OCI-LY7 (cell line): ENCODE results near the gene TPSD1. TPM values are rescaled to one million over a fixed set of nuclear protein-coding genes. Genes with fewer than 3 reads are reported as not detected.

ENCODE experiments used
- BruUV-seq: library from RNA; stranded (reverse); fragments of 400-500 nt; replicated peaks from 2 replicates; lab custom pipeline; 2021; lab: Mats Ljungman, UMichigan
- CTCF ChIA-PET: fragments of 300-600 bp; sonication (Branson Sonifier 250); formaldehyde crosslinking; loops from one replicate; lab custom pipeline; 2022; ENCODE audit warnings: antibody characterized with exemption; ENCODE audit not compliant: unreplicated experiment; lab: Charles Lee
- POLR2A ChIA-PET: fragments of 300-600 bp; sonication (Branson Sonifier 250); formaldehyde crosslinking; loops from one replicate; lab custom pipeline; 2022; ENCODE audit warnings: antibody characterized with exemption; lab: Charles Lee
- DNase-seq: peaks from one replicate; pipeline ENCODE4 v3.0.0-alpha.2; 2015; ENCODE audit warnings: low spot score
- H2AFZ ChIP-seq: fragments of 200-600 bp; sonication (generic), shearing (Covaris generic); 2 replicates; pipeline ENCODE4 v1.6.1; 2014; ENCODE audit warnings: mild to moderate bottlenecking, antibody characterized with exemption, low read length, moderate library complexity
- H3K27ac ChIP-seq: fragments of 200-600 bp; sonication (generic); 2 replicates; pipeline ENCODE4 v1.5.1; 2014; ENCODE audit warnings: mixed run types, low read depth, mild to moderate bottlenecking, moderate library complexity, low read length, inconsistent platforms; ENCODE audit not compliant: poor library complexity, severe bottlenecking
- H3K36me3 ChIP-seq: fragments of 200-600 bp; sonication (generic); 2 replicates; pipeline ENCODE4 v1.6.1; 2014; ENCODE audit warnings: mild to moderate bottlenecking, antibody characterized with exemption, low read length, moderate library complexity, mixed read lengths; ENCODE audit not compliant: insufficient read depth
- H3K4me1 ChIP-seq: fragments of 200-600 bp; sonication (generic); 2 replicates; pipeline ENCODE4 v1.5.1; 2014; ENCODE audit warnings: mild to moderate bottlenecking, low read length; ENCODE audit not compliant: insufficient read depth, poor library complexity, severe bottlenecking
- H3K4me2 ChIP-seq: fragments of 200-600 bp; sonication (generic); 2 replicates; pipeline ENCODE4 v1.6.1; 2014; ENCODE audit warnings: mild to moderate bottlenecking, low read length
- H3K4me3 ChIP-seq: fragments of 200-600 bp; sonication (generic); 2 replicates; pipeline ENCODE4 v1.5.1; 2014; ENCODE audit warnings: mild to moderate bottlenecking, low read depth, low read length; ENCODE audit not compliant: poor library complexity, severe bottlenecking
- H3K79me2 ChIP-seq: fragments of 200-600 bp; sonication (generic); 2 replicates; pipeline ENCODE4 v1.6.1; 2016; ENCODE audit warnings: low read depth, mild to moderate bottlenecking, low read length, moderate library complexity, mixed read lengths; ENCODE audit not compliant: insufficient read depth
- H3K9me2 ChIP-seq: fragments of 200-600 bp; sonication (generic); 2 replicates; pipeline ENCODE4 v1.6.1; 2016; ENCODE audit warnings: mild to moderate bottlenecking, low read length, mixed read lengths; ENCODE audit not compliant: insufficient read depth
- H3K9me3 ChIP-seq: fragments of 200-600 bp; sonication (generic); 2 replicates; pipeline ENCODE4 v1.6.1; 2014; ENCODE audit warnings: mild to moderate bottlenecking, mixed run types, low read length, mixed read lengths
- H4K20me1 ChIP-seq: fragments of 200-600 bp; sonication (generic); 2 replicates; pipeline ENCODE4 v1.6.1; 2014; ENCODE audit warnings: mild to moderate bottlenecking, antibody characterized with exemption, low read length, moderate library complexity, mixed read lengths; ENCODE audit not compliant: insufficient read depth
- CTCF ChIP-seq: fragments of 200-600 bp; sonication (generic); conservative IDR thresholded peaks from 2 replicates; pipeline ENCODE4 v1.5.1; 2014; ENCODE audit warnings: mild to moderate bottlenecking, antibody characterized with exemption, low read length, moderate library complexity, mixed read lengths
- EZH2phosphoT487 ChIP-seq: fragments of 200-600 bp; sonication (generic); IDR thresholded peaks from 2 replicates; pipeline ENCODE4 v1.6.1; 2018; ENCODE audit warnings: low read depth, borderline replicate concordance, mild to moderate bottlenecking, mixed run types, antibody characterized with exemption, low read length, moderate library complexity, mixed read lengths
- intact Hi-C: fragments of 100-400 bp; cut with micrococcal nuclease; formaldehyde crosslinking; loops from one replicate; pipeline ENCODE4 v1.10.0; 2022; ENCODE audit not compliant: unreplicated experiment
- total RNA-seq, 2 experiments: library from RNA; depleted of rRNA in 1 of 2; stranded (reverse); fragments of >200 nt in 1 of 2; shearing (Covaris generic) in 1 of 2; gene quantifications; 2 replicates each; pipeline ENCODE4 v1.2.3, GENCODE V29; 2014 to 2022

The TPSD1 gene
- total RNA-seq, 2 experiments from 2014 or later: not detected

DNA sequence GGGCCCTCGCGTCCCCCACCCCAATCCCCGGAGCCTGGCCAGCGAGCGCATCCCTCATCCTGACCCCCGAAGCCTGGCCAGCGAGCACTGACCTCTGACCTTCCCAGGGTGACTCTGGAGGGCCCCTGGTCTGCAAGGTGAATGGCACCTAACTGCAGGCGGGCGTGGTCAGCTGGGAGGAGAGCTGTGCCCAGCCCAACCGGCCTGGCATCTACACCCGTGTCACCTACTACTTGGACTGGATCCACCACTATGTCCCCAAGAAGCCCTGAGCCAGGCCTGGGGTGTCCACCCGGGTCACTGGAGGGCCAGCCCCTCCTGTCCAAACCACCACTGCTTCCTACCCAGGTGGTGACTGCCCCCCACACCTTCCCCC, 2.3 kb downstream of the TPSD1 start:
- H3K27ac ChIP-seq: no peak overlapping the region
- no TSS peak for BruUV-seq
- H3K9me2 ChIP-seq: no peaks in the 10 kb centered on the region
- H3K79me2 ChIP-seq: no peaks in the 10 kb centered on the region
- H3K9me3 ChIP-seq: no peaks in the 10 kb centered on the region
- H4K20me1 ChIP-seq: no peaks in the 10 kb centered on the region
- no peaks in the 10 kb centered on the region for H3K4me1 ChIP-seq
- DNase-seq: no peak
- TF ChIP-seq CTCF (no peak), EZH2phosphoT487 (no peak)
- ChIA-PET POLR2A (no interaction called here), CTCF (no interaction called here)
- H2AFZ ChIP-seq: no peak overlapping the region
- H3K4me3 ChIP-seq: no peak overlapping the region
- no peaks in the 10 kb centered on the region for H3K36me3 ChIP-seq
- intact Hi-C loops: no loop called here
- no peak overlapping the region for H3K4me2 ChIP-seq

- no peak for DNase-seq
- no TSS peak for BruUV-seq
- Histone ChIP-seq H3K9me3 (no peaks in the 10 kb centered on the region), H3K27ac (no peak overlapping the region), H2AFZ (no peak overlapping the region), H3K4me2 (no peak overlapping the region), H3K79me2 (no peaks in the 10 kb centered on the region), H3K4me3 (no peak overlapping the region), H3K36me3 (no peaks in the 10 kb centered on the region), H3K9me2 (no peaks in the 10 kb centered on the region), H4K20me1 (no peaks in the 10 kb centered on the region), H3K4me1 (no peaks in the 10 kb centered on the region)
- CTCF ChIA-PET: no interaction called here
- TF ChIP-seq EZH2phosphoT487 (no peak), CTCF (no peak)
- POLR2A ChIA-PET: no interaction called here
- intact Hi-C loops: no loop called here
Observed at GRCh38 chr16:1258906-1259759, 3.3 kb downstream of the TPSD1 start.

- DNase-seq: no peak
- no peak for TF ChIP-seq EZH2phosphoT487
- POLR2A ChIA-PET: no interaction called here
- Histone ChIP-seq H3K36me3 (no peaks in the 10 kb centered on the region), H3K79me2 (no peaks in the 10 kb centered on the region), H3K4me1 (no peaks in the 10 kb centered on the region), H3K9me3 (no peaks in the 10 kb centered on the region), H3K27ac (no peak overlapping the region), H4K20me1 (no peaks in the 10 kb centered on the region), H3K4me2 (no peak overlapping the region), H2AFZ (no peak overlapping the region), H3K4me3 (no peak overlapping the region), H3K9me2 (no peaks in the 10 kb centered on the region)
- BruUV-seq: no TSS peak
- CTCF ChIA-PET: no interaction called here
- intact Hi-C loops: no loop called here
Observed at GRCh38 chr16:1259760-1260068, 3.8 kb downstream of the TPSD1 start.
